SU-DHL-6 (cell line): Measurements from ENCODE around the gene GJB4.
A peak's percentile ranks its signal among the peaks of the same experiment; 100 is the strongest.

Source experiments
- H2AFZ ChIP-seq: fragments of 200-600 bp; sonication (generic); 2 replicates; pipeline ENCODE4 v1.6.1; 2014; ENCODE audit warnings: low read depth, mild to moderate bottlenecking, moderate library complexity, mixed read lengths, antibody characterized with exemption, low read length; ENCODE audit not compliant: severe bottlenecking
- H3F3A ChIP-seq: fragments of 200-600 bp; shearing (Covaris generic); 2 replicates; pipeline ENCODE4 v1.6.0; 2016; ENCODE audit warnings: antibody characterized with exemption, mild to moderate bottlenecking; ENCODE audit not compliant: insufficient read depth
- H3K27ac ChIP-seq: fragments of 200-600 bp; sonication (generic); 2 replicates; pipeline ENCODE4 v1.5.1; 2016; ENCODE audit warnings: low read depth, mild to moderate bottlenecking, low read length, moderate library complexity, mixed read lengths
- H3K27me3 ChIP-seq: fragments of 200-600 bp; sonication (generic), shearing (Covaris generic); 2 replicates; pipeline ENCODE4 v1.6.0; 2014; ENCODE audit warnings: mild to moderate bottlenecking, low read length
- H3K36me3 ChIP-seq: fragments of 200-600 bp; sonication (generic); 2 replicates; pipeline ENCODE4 v1.6.1; 2014; ENCODE audit warnings: mild to moderate bottlenecking, low read length, mixed read lengths
- H3K4me2 ChIP-seq: fragments of 300-600, 200-600 bp; shearing (Covaris generic), sonication (generic); 2 replicates; pipeline ENCODE4 v1.6.0; 2014; ENCODE audit warnings: low read length, low read depth, mild to moderate bottlenecking; ENCODE audit not compliant: poor library complexity, severe bottlenecking
- H3K4me3 ChIP-seq: fragments of 200-600 bp; sonication (generic); 2 replicates; pipeline ENCODE4 v1.5.1; 2014; ENCODE audit warnings: antibody characterized with exemption, low read length, mild to moderate bottlenecking, mixed read lengths; ENCODE audit not compliant: insufficient read depth, poor library complexity, severe bottlenecking
- H3K79me2 ChIP-seq: fragments of 200-600 bp; sonication (generic); 2 replicates; pipeline ENCODE4 v1.6.1; 2014; ENCODE audit warnings: mild to moderate bottlenecking, low read length, moderate library complexity; ENCODE audit not compliant: insufficient read depth
- H3K9ac ChIP-seq: fragments of 200-600 bp; sonication (generic); 2 replicates; pipeline ENCODE4 v1.7.0; 2014; ENCODE audit warnings: mild to moderate bottlenecking, low read length
- H3K9me2 ChIP-seq: fragments of 200-600 bp; sonication (generic); replicated peaks from 2 replicates; pipeline ENCODE4 v1.6.1; 2014; ENCODE audit warnings: low read length; ENCODE audit not compliant: insufficient read depth
- H3K9me3 ChIP-seq: fragments of 200-600 bp; sonication (generic); 2 replicates; pipeline ENCODE4 v1.6.1; 2014; ENCODE audit warnings: low read length, mixed read lengths; ENCODE audit not compliant: insufficient read depth
- H4K20me1 ChIP-seq: fragments of 200-600 bp; sonication (generic); 2 replicates; pipeline ENCODE4 v1.6.1; 2014; ENCODE audit warnings: low read depth, mild to moderate bottlenecking, antibody characterized with exemption, low read length, moderate library complexity, mixed read lengths
- CTCF ChIP-seq: fragments of 200-600 bp; sonication (generic); IDR thresholded peaks from one replicate; pipeline ENCODE4 v1.5.1; 2017; ENCODE audit warnings: antibody characterized with exemption, mild to moderate bottlenecking, low read length, moderate library complexity; ENCODE audit not compliant: insufficient read depth, poor library complexity, severe bottlenecking
- EZH2phosphoT487 ChIP-seq: fragments of 200-600 bp; sonication (generic), shearing (Covaris generic); conservative IDR thresholded peaks from 2 replicates; pipeline ENCODE4 v1.6.1; 2018; ENCODE audit warnings: mild to moderate bottlenecking, antibody characterized with exemption, low read length, moderate library complexity, mixed read lengths

Gene GJB4

GRCh38 chr1:34739613-34740012 is 19.9 kb upstream of the GJB4 start:
- Histone ChIP-seq H3K27me3 (no peaks in the 10 kb centered on the region), H3F3A (no peaks in the 10 kb centered on the region), H3K4me2 (no peak overlapping the region), H3K9ac (no peak overlapping the region), H4K20me1 (no peaks in the 10 kb centered on the region), H3K9me3 (no peaks in the 10 kb centered on the region), H3K4me3 (no peak overlapping the region), H2AFZ (no peak overlapping the region), H3K79me2 (no peaks in the 10 kb centered on the region), H3K9me2 (no peaks in the 10 kb centered on the region), H3K36me3 (no peaks in the 10 kb centered on the region), H3K27ac (no peak overlapping the region)
- no peak for TF ChIP-seq EZH2phosphoT487
- TF ChIP-seq CTCF: no peak

GRCh38 chr1:34740161-34740868 is 19.2 kb upstream of the GJB4 start:
- H3K9me3 ChIP-seq: no peaks in the 10 kb centered on the region
- no peak overlapping the region for H3K4me3 ChIP-seq
- TF ChIP-seq CTCF (no peak), EZH2phosphoT487 (no peak)
- no peak overlapping the region for H2AFZ ChIP-seq
- H3F3A ChIP-seq: no peaks in the 10 kb centered on the region
- no peaks in the 10 kb centered on the region for H3K36me3 ChIP-seq
- no peaks in the 10 kb centered on the region for H3K27me3 ChIP-seq
- no peaks in the 10 kb centered on the region for H4K20me1 ChIP-seq
- no peak overlapping the region for H3K9ac ChIP-seq
- no peak overlapping the region for H3K4me2 ChIP-seq
- H3K27ac ChIP-seq: no peak overlapping the region
- H3K79me2 ChIP-seq: no peaks in the 10 kb centered on the region
- no peaks in the 10 kb centered on the region for H3K9me2 ChIP-seq

DNA sequence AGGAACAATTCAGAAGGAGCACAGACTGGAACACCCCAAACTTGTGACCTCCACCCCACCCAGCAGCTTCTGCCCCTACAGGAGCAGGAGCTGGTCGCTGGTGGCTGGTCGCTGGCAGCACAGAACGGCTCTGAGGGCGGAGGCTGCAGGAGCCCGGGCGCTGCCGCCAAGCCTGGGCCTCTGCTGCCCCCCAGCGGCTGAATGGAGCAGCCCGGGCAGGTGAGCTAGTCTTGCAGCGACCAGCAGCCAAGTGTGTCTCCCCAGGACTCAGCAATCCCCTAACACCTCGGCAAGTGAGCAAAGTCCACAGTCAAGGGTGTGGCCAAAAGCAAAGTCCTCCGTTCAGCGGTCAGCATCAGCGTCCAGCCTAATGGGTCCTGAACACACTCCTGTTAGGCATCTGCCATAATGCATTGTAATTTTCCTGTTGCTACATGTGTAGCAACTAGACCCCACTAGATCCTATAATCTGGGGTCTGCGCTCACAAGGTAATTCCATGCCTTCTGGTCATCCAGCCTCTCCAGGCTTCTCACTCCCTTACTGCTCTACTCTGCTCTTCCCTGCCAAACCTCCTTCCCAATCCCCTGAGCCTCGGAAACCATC is 16.8 kb upstream of the GJB4 start:
- no peak overlapping the region for H3K4me2 ChIP-seq

More for the DNA sequence above, 16.8 kb upstream of the GJB4 start:
- no peaks in the 10 kb centered on the region for H4K20me1 ChIP-seq
- H3K9me3 ChIP-seq: no peaks in the 10 kb centered on the region
- H3K4me3 ChIP-seq: no peak overlapping the region
- H3K9ac ChIP-seq: no peak overlapping the region
- H3K79me2 ChIP-seq: no peaks in the 10 kb centered on the region
- H3K36me3 ChIP-seq: no peaks in the 10 kb centered on the region
- H3K9me2 ChIP-seq: no peaks in the 10 kb centered on the region
- H2AFZ ChIP-seq: no peak overlapping the region
- no peaks in the 10 kb centered on the region for H3K27me3 ChIP-seq
- H3K27ac ChIP-seq: no peak overlapping the region
- no peaks in the 10 kb centered on the region for H3F3A ChIP-seq
- TF ChIP-seq CTCF: peak; percentile 79
- no peak for TF ChIP-seq EZH2phosphoT487
